H1 (cell line): ENCODE results near the gene TEX35. TPM values are rescaled to one million over a fixed set of nuclear protein-coding genes. Genes with fewer than 3 reads are reported as not detected.
A peak's percentile ranks its signal among the peaks of the same experiment; 100 is the strongest.

Source experiments
- CTCF ChIA-PET: fragments of 300-600 bp; sonication (Branson Sonifier 250); formaldehyde crosslinking; loops from one replicate; lab custom pipeline; 2021; ENCODE audit not compliant: partially characterized antibody; lab: Charles Lee
- POLR2A ChIA-PET: fragments of 300-600 bp; sonication (Branson Sonifier 250); formaldehyde crosslinking; loops from one replicate; lab custom pipeline; 2021; ENCODE audit warnings: inconsistent platforms; ENCODE audit not compliant: partially characterized antibody; lab: Charles Lee
- DNase-seq, 2 experiments: peaks; one replicate each; pipeline versions ENCODE4 v3.0.0 to v3.0.0-alpha.2; 2010 to 2022; ENCODE audit warnings: low spot score in 2 of 2, low read depth in 1 of 2, mixed read lengths in 1 of 2
- FAIRE-seq: peaks from 2 replicates; lab custom pipeline; 2011; peaks lifted over from hg19 to GRCh38; lab: Jason Lieb, UNC
- H2AFZ ChIP-seq: 2 replicates; pipeline ENCODE4 v1.8.1; 2012; ENCODE audit warnings: low read length, inconsistent platforms
- H2AK5ac ChIP-seq: 2 replicates; pipeline ENCODE4 v1.6.1; 2013; ENCODE audit warnings: low read depth, low read length
- H2BK120ac ChIP-seq: replicated peaks from 2 replicates; pipeline ENCODE3; 2013; ENCODE audit warnings: low read depth, low read length, inconsistent platforms
- H2BK12ac ChIP-seq: 2 replicates; pipeline ENCODE4 v1.6.1; 2013; ENCODE audit warnings: low read depth, low read length
- H2BK15ac ChIP-seq: 2 replicates; pipeline ENCODE4 v1.6.1; 2013; ENCODE audit warnings: low read length
- H2BK20ac ChIP-seq: 2 replicates; pipeline ENCODE4 v1.6.1; 2013; ENCODE audit warnings: low read length
- H2BK5ac ChIP-seq: 2 replicates; pipeline ENCODE4 v1.6.1; 2013; ENCODE audit warnings: low read depth, low read length
- H3K14ac ChIP-seq: 2 replicates; pipeline ENCODE4 v1.6.1; 2013; ENCODE audit warnings: inconsistent platforms; ENCODE audit not compliant: insufficient read length
- H3K18ac ChIP-seq: 2 replicates; pipeline ENCODE4 v1.6.1; 2013; ENCODE audit warnings: low read length; ENCODE audit errors: extremely low read depth
- H3K23ac ChIP-seq: 2 replicates; pipeline ENCODE4 v1.6.1; 2013; ENCODE audit warnings: inconsistent platforms; ENCODE audit not compliant: insufficient read length
- H3K23me2 ChIP-seq: 2 replicates; pipeline ENCODE4 v1.6.1; 2013; ENCODE audit warnings: low read depth, low read length
- H3K27ac ChIP-seq: 2 replicates; pipeline ENCODE4 v1.6.1; 2011; ENCODE audit warnings: low read depth, low read length, inconsistent platforms
- H3K27me3 ChIP-seq, 4 experiments: replicated peaks in 1 of 4; 1 replicate in 1 of 4; 2 replicates in 3 of 4; pipeline versions ENCODE4 v1.6.1 to v1.8.1; 2011 to 2013; ENCODE audit warnings: low read length in 3 of 4, mild to moderate bottlenecking in 3 of 4, inconsistent platforms in 2 of 4, mixed read lengths in 2 of 4, moderate library complexity in 1 of 4; ENCODE audit not compliant: control insufficient read depth in 3 of 4, insufficient read depth in 3 of 4; ENCODE audit errors: extremely low read depth in 1 of 4
- H3K36me3 ChIP-seq, 4 experiments: 2 replicates each; pipeline versions ENCODE4 v1.6.1 to v1.8.1; 2011 to 2013; ENCODE audit warnings: mild to moderate bottlenecking in 4 of 4, low read length in 3 of 4, moderate library complexity in 2 of 4, control low read depth in 1 of 4, inconsistent platforms in 1 of 4; ENCODE audit not compliant: insufficient read depth in 4 of 4, control insufficient read depth in 2 of 4
- H3K4ac ChIP-seq: replicated peaks from 2 replicates; pipeline ENCODE3; 2013; ENCODE audit warnings: low read length, low read depth, mixed read lengths, inconsistent platforms; ENCODE audit not compliant: insufficient read length
- H3K4me1 ChIP-seq, 4 experiments: replicated peaks in 1 of 4; 1 replicate in 1 of 4; 2 replicates in 3 of 4; pipeline versions ENCODE4 v1.6.1 to v1.8.1; 2011 to 2013; ENCODE audit warnings: low read length in 3 of 4, inconsistent platforms in 2 of 4, mixed read lengths in 1 of 4; ENCODE audit not compliant: insufficient read depth in 4 of 4, control insufficient read depth in 3 of 4
- H3K4me2 ChIP-seq, 2 experiments: 2 replicates each; pipeline versions ENCODE4 v1.6.1 to v1.8.1; 2011 to 2013; ENCODE audit warnings: low read depth in 2 of 2, low read length in 2 of 2, control low read depth in 1 of 2, inconsistent platforms in 1 of 2, mild to moderate bottlenecking in 1 of 2; ENCODE audit not compliant: insufficient read depth in 1 of 2
- H3K4me3 ChIP-seq, 4 experiments: fragments of 200-600, 300-600 bp in 1 of 4; sonication (generic), shearing (Covaris generic), sonication (Bioruptor Twin) in 1 of 4; 2 replicates each; pipeline versions ENCODE4 v1.5.1 to v1.8.1; 2011 to 2016; ENCODE audit warnings: low read length in 4 of 4, low read depth in 3 of 4, control low read depth in 2 of 4, inconsistent platforms in 2 of 4, mild to moderate bottlenecking in 2 of 4, mixed read lengths in 1 of 4, moderate library complexity in 1 of 4; ENCODE audit not compliant: insufficient read depth in 2 of 4; ENCODE audit errors: extremely low read depth in 1 of 4
- H3K56ac ChIP-seq: replicated peaks from 2 replicates; pipeline ENCODE3; 2013; ENCODE audit warnings: low read depth, mild to moderate bottlenecking, mixed read lengths, low read length, inconsistent platforms; ENCODE audit not compliant: insufficient read length
- H3K79me1 ChIP-seq: 2 replicates; pipeline ENCODE4 v1.6.1; 2013; ENCODE audit warnings: low read depth, low read length, control low read depth
- H3K79me2 ChIP-seq, 2 experiments: 2 replicates each; pipeline versions ENCODE4 v1.6.1 to v1.8.1; 2012 to 2013; ENCODE audit warnings: low read length in 2 of 2, mild to moderate bottlenecking in 2 of 2, inconsistent platforms in 1 of 2; ENCODE audit not compliant: insufficient read depth in 2 of 2, control insufficient read depth in 1 of 2
- H3K9ac ChIP-seq, 4 experiments: replicated peaks in 1 of 4; 1 replicate in 1 of 4; 2 replicates in 3 of 4; pipeline versions ENCODE4 v1.6.1 to v1.8.1; 2011 to 2013; ENCODE audit warnings: low read depth in 3 of 4, low read length in 3 of 4, control low read depth in 2 of 4, mild to moderate bottlenecking in 2 of 4, moderate library complexity in 2 of 4, inconsistent platforms in 1 of 4; ENCODE audit errors: extremely low read depth in 1 of 4
- H3K9me3 ChIP-seq, 2 experiments: 2 replicates each; pipeline versions ENCODE4 v1.6.1 to v1.8.1; 2012 to 2013; ENCODE audit warnings: mild to moderate bottlenecking in 2 of 2, moderate library complexity in 2 of 2, control low read depth in 1 of 2, inconsistent platforms in 1 of 2, low read depth in 1 of 2, low read length in 1 of 2, mixed read lengths in 1 of 2; ENCODE audit not compliant: insufficient read depth in 2 of 2
- H4K20me1 ChIP-seq, 2 experiments: replicated peaks in 1 of 2; 2 replicates each; pipeline versions ENCODE3 to v1.8.1; 2011 to 2013; ENCODE audit warnings: inconsistent platforms in 2 of 2, low read length in 2 of 2, mild to moderate bottlenecking in 1 of 2; ENCODE audit not compliant: insufficient read depth in 2 of 2, control insufficient read depth in 1 of 2
- H4K5ac ChIP-seq: 2 replicates; pipeline ENCODE4 v1.6.1; 2013; ENCODE audit warnings: low read length, low read depth, mixed read lengths, inconsistent platforms; ENCODE audit not compliant: insufficient read length
- H4K8ac ChIP-seq: 2 replicates; pipeline ENCODE4 v1.8.0; 2013; ENCODE audit warnings: mild to moderate bottlenecking, moderate library complexity, low read length, inconsistent platforms; ENCODE audit not compliant: insufficient read depth; ENCODE audit errors: extremely low read depth
- H4K91ac ChIP-seq: replicated peaks from 2 replicates; pipeline ENCODE3; 2013; ENCODE audit warnings: low read length, mixed read lengths, inconsistent platforms; ENCODE audit not compliant: insufficient read length
- CREB1 ChIP-seq: IDR thresholded peaks from 2 replicates; pipeline ENCODE4 v1.6.1; 2012; ENCODE audit warnings: inconsistent platforms
- SP4 ChIP-seq: IDR thresholded peaks from 2 replicates; pipeline ENCODE4 v1.6.1; 2012; ENCODE audit warnings: low read length, inconsistent platforms
- WGBS, 2 experiments: shearing (Covaris generic) in 1 of 2; methylation state at CpG; one replicate each; pipeline versions ENCODE4 v1.1.6 to v1.1.7; 2013 to 2015; ENCODE audit warnings: low lambda C conversion rate in 2 of 2, mixed read lengths in 2 of 2, inconsistent platforms in 1 of 2, low coverage in 1 of 2, missing lambda C conversion rate in 1 of 2; ENCODE audit not compliant: insufficient replicate concordance in 2 of 2, insufficient coverage in 1 of 2, insufficient read length in 1 of 2; ENCODE audit errors: extremely low coverage in 1 of 2, missing lambda C conversion rate in 1 of 2; 5-methylcytosine and 5-hydroxymethylcytosine counted together
- polyA plus RNA-seq, 7 experiments: library from polyadenylated mRNA; depleted of rRNA in 3 of 7; stranded (reverse) in 5 of 7; unstranded in 2 of 7; fragments of >200 nt in 5 of 7; fragments of 200-250 nt in 2 of 7; gene quantifications; 1 replicate in 5 of 7; 2 replicates in 1 of 7; 4 replicates in 1 of 7; pipeline versions ENCODE4 v1.2.1 to v1.2.3, GENCODE V29; 2011 to 2013; ENCODE audit warnings: missing spikeins in 2 of 7, mixed read lengths in 2 of 7
- total RNA-seq: library from RNA; stranded (reverse); fragmentation: NEBNext Ultra II Directional; extraction: Animal tissue kit (Norgen Biotek cat#: 25700); gene quantifications from 2 replicates; pipeline ENCODE4 v1.2.1, GENCODE V29; 2021

Gene TEX35
- total and polyA plus RNA-seq, 2 of the 8 experiments (the other 6 are each of a cell fraction or from before 2014, with no cell fraction given) = 0.03 TPM; not detected in 1

DNA sequence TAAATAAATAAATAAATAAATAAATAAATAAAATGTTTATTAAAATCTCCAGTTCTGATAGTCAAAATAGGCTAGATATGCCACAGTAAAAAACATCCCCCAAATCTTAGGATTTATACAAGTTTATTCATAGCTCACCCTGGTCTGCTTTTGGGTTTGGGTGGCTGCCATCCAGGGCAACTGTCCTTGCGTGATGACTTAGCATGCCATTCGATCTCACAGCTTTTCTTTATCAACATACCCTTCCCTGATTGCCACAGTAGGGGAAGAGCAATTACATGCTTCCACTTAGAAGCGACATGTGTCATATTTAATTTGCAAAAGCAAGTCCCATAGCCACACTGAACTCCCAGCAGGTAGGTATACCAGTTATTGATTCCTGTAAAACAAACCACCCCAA is 52.7 kb downstream of the TEX35 start:
- Histone ChIP-seq H2BK15ac (no peak overlapping the region), H3K23ac (no peak overlapping the region), H3K79me1 (no peaks in the 10 kb centered on the region), H2AK5ac (no peak overlapping the region), H3K27me3 (no peaks in the 10 kb centered on the region), H3K14ac (no peak overlapping the region), H3K27ac (no peak overlapping the region), H3K4me3 (no peak overlapping the region), H3K23me2 (no peaks in the 10 kb centered on the region), H3K9ac (no peak overlapping the region), H2BK120ac (no peak overlapping the region), H2BK5ac (no peak overlapping the region), H3K4ac (peak overlapping the region; percentile 2), H3K18ac (no peak overlapping the region), H4K8ac (no peak overlapping the region), H3K9me3 (no peaks in the 10 kb centered on the region), H3K56ac (no peak overlapping the region), H4K20me1 (no peaks in the 10 kb centered on the region), H4K5ac (no peak overlapping the region), H4K91ac (no peak overlapping the region), H3K4me2 (no peak overlapping the region), H2BK12ac (no peak overlapping the region), H2AFZ (no peak overlapping the region), H3K79me2 (no peaks in the 10 kb centered on the region), H3K36me3 (no peaks in the 10 kb centered on the region), H3K4me1 (no peaks in the 10 kb centered on the region), H2BK20ac (no peak overlapping the region)
- no peak for DNase-seq
- no peak for FAIRE-seq
- ChIA-PET POLR2A (no interaction called here), CTCF (interaction anchor here (1.1 to 2.8 kb wide), 4 partner anchors 16 to 22 kb away, joined by 3 to 9 read pairs (median 5); no protein-coding TSS in a partner anchor)
- TF ChIP-seq SP4 = no peak
- TF ChIP-seq CREB1 = no peak
- 92% methylated on average over 3 of the region's 3 CpGs; no CpG with 5 or more reads in 1 of the 2 experiments for WGBS, 2 experiments
